WTC11 (cell line): ENCODE measurements around the gene DNASE1L2. TPM values are rescaled to one million over a fixed set of nuclear protein-coding genes. Genes with fewer than 3 reads are reported as not detected.

ENCODE experiments used
- ATAC-seq: fragments of 200-7000 bp; cut with Tn5 transposase; 2 replicates; pipeline ENCODE4 v1.10.0; 2021; ENCODE audit warnings: mild to moderate bottlenecking, moderate library complexity
- CTCF ChIA-PET: fragments of 300-600 bp; sonication (Branson Sonifier 250); formaldehyde crosslinking; loops from one replicate; lab custom pipeline; 2021; ENCODE audit warnings: antibody characterized with exemption; lab: Charles Lee
- POLR2A ChIA-PET: fragments of 350-600 bp; sonication (Branson Sonifier 250); formaldehyde crosslinking; loops from one replicate; lab custom pipeline; 2021; ENCODE audit warnings: antibody characterized with exemption; lab: Charles Lee
- DNase-seq: peaks from one replicate; pipeline ENCODE4 v3.0.0; 2021; ENCODE audit warnings: low spot score
- H3K27ac Mint-ChIP-seq: 2 replicates; pipeline ENCODE4 v1.8.0; 2021; ENCODE audit warnings: mixed read lengths
- H3K27me3 Mint-ChIP-seq: 2 replicates; pipeline ENCODE4 v1.8.0; 2021; ENCODE audit warnings: low read depth, mild to moderate bottlenecking, moderate library complexity, mixed read lengths
- H3K36me3 Mint-ChIP-seq: 2 replicates; pipeline ENCODE4 v1.8.0; 2021; ENCODE audit warnings: mixed read lengths
- H3K4me1 Mint-ChIP-seq: 2 replicates; pipeline ENCODE4 v1.8.0; 2022; ENCODE audit warnings: mixed read lengths
- H3K4me3 Mint-ChIP-seq: 2 replicates; pipeline ENCODE4 v1.8.0; 2021; ENCODE audit warnings: mild to moderate bottlenecking, moderate library complexity, mixed read lengths
- H3K9me3 Mint-ChIP-seq: 2 replicates; pipeline ENCODE4 v1.8.0; 2021; ENCODE audit warnings: mixed read lengths
- AR ChIP-seq: fragments of 250-450 bp; sonication (Bioruptor Pico); IDR thresholded peaks from 2 replicates; pipeline ENCODE4 v1.9.0; 2021; ENCODE audit warnings: mild to moderate bottlenecking
- ATF6 ChIP-seq: sonication (generic); formaldehyde crosslinking; IDR thresholded peaks from 2 replicates; pipeline ENCODE4 v1.8.1; 2023; ENCODE audit warnings: mild to moderate bottlenecking, missing genetic modification reagents
- CBFB ChIP-seq: sonication (generic); formaldehyde crosslinking; IDR thresholded peaks from 2 replicates; pipeline ENCODE4 v1.8.1; 2022; ENCODE audit warnings: mild to moderate bottlenecking, low read depth, missing genetic modification reagents
- CREB1 ChIP-seq: sonication (generic); formaldehyde crosslinking; IDR thresholded peaks from 2 replicates; pipeline ENCODE4 v1.8.0; 2023; ENCODE audit warnings: mild to moderate bottlenecking, missing genetic modification reagents
- E2F1 ChIP-seq: sonication (generic); formaldehyde crosslinking; IDR thresholded peaks from 2 replicates; pipeline ENCODE4 v1.8.0; 2022; ENCODE audit warnings: mild to moderate bottlenecking, missing genetic modification reagents
- E2F5 ChIP-seq: sonication (generic); formaldehyde crosslinking; IDR thresholded peaks from 2 replicates; pipeline ENCODE4 v1.8.1; 2022; ENCODE audit warnings: mild to moderate bottlenecking, moderate library complexity, missing genetic modification reagents
- EMX1 ChIP-seq: fragments of 250-450 bp; sonication (Bioruptor Pico); IDR thresholded peaks from 2 replicates; pipeline ENCODE4 v1.8.0; 2021; ENCODE audit warnings: mild to moderate bottlenecking
- ERG ChIP-seq: fragments of 250-450 bp; sonication (Bioruptor Pico); IDR thresholded peaks from 2 replicates; pipeline ENCODE4 v1.8.0; 2021; ENCODE audit warnings: mild to moderate bottlenecking
- ESRRA ChIP-seq: sonication (generic); formaldehyde crosslinking; IDR thresholded peaks from 2 replicates; pipeline ENCODE4 v1.8.1; 2022; ENCODE audit warnings: mild to moderate bottlenecking, missing genetic modification reagents, borderline replicate concordance
- MYBL2 ChIP-seq: sonication (generic); formaldehyde crosslinking; IDR thresholded peaks from 2 replicates; pipeline ENCODE4 v1.8.1; 2023; ENCODE audit warnings: mild to moderate bottlenecking, moderate library complexity, missing genetic modification reagents
- NFATC4 ChIP-seq: fragments of 250-450 bp; sonication (Bioruptor Pico); IDR thresholded peaks from 2 replicates; pipeline ENCODE4 v1.9.0; 2021; ENCODE audit warnings: mild to moderate bottlenecking
- NR3C1 ChIP-seq: sonication (generic); formaldehyde crosslinking; conservative IDR thresholded peaks from 2 replicates; pipeline ENCODE4 v1.8.1; 2023; ENCODE audit warnings: low read depth, mild to moderate bottlenecking, missing genetic modification reagents
- SOX15 ChIP-seq: fragments of 250-450 bp; sonication (Bioruptor Pico); IDR thresholded peaks from 2 replicates; pipeline ENCODE4 v1.9.0; 2021; ENCODE audit warnings: mild to moderate bottlenecking
- ZBTB43 ChIP-seq: sonication (generic); formaldehyde crosslinking; IDR thresholded peaks from 2 replicates; pipeline ENCODE4 v1.8.1; 2023; ENCODE audit warnings: mild to moderate bottlenecking, missing genetic modification reagents
- ZNF138 ChIP-seq: sonication (generic); formaldehyde crosslinking; conservative IDR thresholded peaks from 2 replicates; pipeline ENCODE4 v1.8.1; 2022; ENCODE audit warnings: mild to moderate bottlenecking, moderate library complexity, missing genetic modification reagents
- ZNF219 ChIP-seq: sonication (generic); formaldehyde crosslinking; IDR thresholded peaks from 2 replicates; pipeline ENCODE4 v1.8.0; 2023; ENCODE audit warnings: missing genetic modification reagents, mild to moderate bottlenecking, borderline replicate concordance
- ZNF416 ChIP-seq: fragments of 250-450 bp; sonication (Bioruptor Pico); IDR thresholded peaks from 2 replicates; pipeline ENCODE4 v1.9.0; 2021; ENCODE audit warnings: mild to moderate bottlenecking, inconsistent platforms
- ZNF671 ChIP-seq: fragments of 250-450 bp; sonication (Bioruptor Pico); IDR thresholded peaks from 2 replicates; pipeline ENCODE4 v1.8.0; 2021; ENCODE audit warnings: mild to moderate bottlenecking
- ZSCAN18 ChIP-seq: fragments of 250-450 bp; sonication (Bioruptor Pico); IDR thresholded peaks from 2 replicates; pipeline ENCODE4 v2.1.2; 2022; ENCODE audit warnings: mild to moderate bottlenecking, moderate library complexity
- total RNA-seq: library from RNA; stranded (reverse); gene quantifications from 3 replicates; pipeline ENCODE4 v1.2.3, GENCODE V29; 2021

Gene DNASE1L2
- total RNA-seq, 1 experiment from 2014 or later: 0.66 TPM

- no peak for TF ChIP-seq ERG (CRISPR knock-in tag)
- no peak for TF ChIP-seq CREB1 (CRISPR knock-in tag)
- TF ChIP-seq E2F1 (CRISPR knock-in tag): no peak
- TF ChIP-seq ZNF138 (CRISPR knock-in tag): no peak
Measured at GRCh38 chr16:2208772-2209171, 27.5 kb upstream of the DNASE1L2 start (continued).

- Mint-ChIP-seq H3K4me3 (no peak overlapping the region), H3K27me3 (no peaks in the 10 kb centered on the region; the same call in 1 of the 2 replicates), H3K4me1 (peaks cover 34% of the 10 kb centered on the region), H3K36me3 (peaks cover 25% of the 10 kb centered on the region), H3K9me3 (no peaks in the 10 kb centered on the region), H3K27ac (no peak overlapping the region)
- DNase-seq (no peak), ATAC-seq (no peak)
- ChIA-PET POLR2A (interaction anchor here (0.5 to 1.9 kb wide), 4 partner anchors 42 to 162 kb away, joined by 4 to 10 read pairs (median 6); partner anchors contain the start of genes ECI1, NTHL1, TRAF7 and TSC2), CTCF (interaction anchor here (0.5 to 3.4 kb wide), 2 partner anchors 15 to 281 kb away, joined by 3 to 28 read pairs; no protein-coding TSS in a partner anchor)
- TF ChIP-seq MYBL2 (CRISPR knock-in tag) (no peak), NR3C1 (CRISPR knock-in tag) (no peak), NFATC4 (no peak), ZBTB43 (CRISPR knock-in tag) (no peak), ZNF416 (CRISPR knock-in tag) (no peak), EMX1 (no peak), CBFB (CRISPR knock-in tag) (no peak), AR (CRISPR knock-in tag) (no peak), SOX15 (CRISPR knock-in tag) (no peak), ZNF671 (CRISPR knock-in tag) (no peak), E2F5 (CRISPR knock-in tag) (no peak), ATF6 (no peak), ESRRA (no peak), ZNF219 (CRISPR knock-in tag) (no peak), ZSCAN18 (no peak)
- TF ChIP-seq, all 79 proteins: peak for 0
Measured at GRCh38 chr16:2209258-2210008, 26.8 kb upstream of the DNASE1L2 start.
